Stomach (tissue), 9 donors: ENCODE measurements around the gene KCNQ1. TPM values are rescaled to one million over a fixed set of nuclear protein-coding genes. Genes with fewer than 3 reads are reported as not detected.

Experiments
- DNase-seq, 2 donors: peaks; one replicate each; pipeline versions ENCODE4 v3.0.0 to v3.0.0-alpha.2; 2013 to 2019
- H3K27ac ChIP-seq, 5 donors: fragments of 200-600 bp in 4 of 5; sonication (generic) in 4 of 5; one replicate each; pipeline ENCODE4 v1.5.1; 2013 to 2019; ENCODE audit warnings: mild to moderate bottlenecking in 1 of 5, moderate library complexity in 1 of 5
- H3K27me3 ChIP-seq, 3 donors: fragments of 200-600 bp; sonication (generic); one replicate each; pipeline ENCODE4 v1.5.1; 2017 to 2019; ENCODE audit warnings: mixed run types in 1 of 3
- H3K36me3 ChIP-seq, 4 donors: fragments of 200-600 bp; sonication (generic); 1 replicate in 3 of 4; 2 replicates in 1 of 4; pipeline ENCODE4 v1.5.1; 2016 to 2019
- H3K4me1 ChIP-seq, 4 donors: fragments of 200-600 bp; sonication (generic); one replicate each; pipeline ENCODE4 v1.5.1; 2016 to 2019
- H3K4me3 ChIP-seq, 4 donors: fragments of 200-600 bp; sonication (generic) in 3 of 4; one replicate each; pipeline ENCODE4 v1.5.1; 2016 to 2019; ENCODE audit warnings: mild to moderate bottlenecking in 1 of 4
- H3K9me3 ChIP-seq, 4 donors: fragments of 200-600 bp; sonication (generic); one replicate each; pipeline ENCODE4 v1.5.1; 2016 to 2019
- CTCF ChIP-seq, 7 experiments: fragments of 450-650 bp in 4 of 7; fragments of 200-600 bp in 3 of 7; sonication (generic) in 3 of 7; IDR thresholded peaks; one replicate each; pipeline ENCODE4 v1.5.1; 2016 to 2019; ENCODE audit warnings: antibody characterized with exemption in 7 of 7, control low read depth in 2 of 7, mild to moderate bottlenecking in 1 of 7
- EP300 ChIP-seq: sonication (generic); formaldehyde crosslinking; IDR thresholded peaks from one replicate; pipeline ENCODE4 v1.6.1; 2017; ENCODE audit warnings: antibody characterized with exemption
- POLR2A ChIP-seq, 4 donors: fragments of 450-650 bp; IDR thresholded peaks; one replicate each; pipeline ENCODE4 v1.6.1; 2016; ENCODE audit warnings: antibody characterized with exemption in 4 of 4, control low read depth in 2 of 4, mild to moderate bottlenecking in 1 of 4, moderate library complexity in 1 of 4
- POLR2AphosphoS5 ChIP-seq, 3 donors: sonication (generic); formaldehyde crosslinking; IDR thresholded peaks; one replicate each; pipeline ENCODE4 v1.6.1; 2016; ENCODE audit warnings: antibody characterized with exemption in 3 of 3
- WGBS, 5 donors: extraction: QIAGEN DNeasy Blood & Tissue Kit in 3 of 5; methylation state at CpG; one replicate each; pipeline versions ENCODE4 v1.1.5 to v1.1.7; 2013 to 2018; 5-methylcytosine and 5-hydroxymethylcytosine counted together
- intact Hi-C: fragments of 100-400 bp; cut with DNase I; formaldehyde crosslinking; loops from one replicate; pipeline ENCODE4 v1.15.1; 2023; ENCODE audit warnings: low total_unique reads
- polyA plus RNA-seq, 3 donors: library from polyadenylated mRNA; stranded (reverse); fragments of 200-250 nt; gene quantifications; one replicate each; pipeline ENCODE4 v1.2.3, GENCODE V29; 2013
- total RNA-seq, 5 donors: library from RNA; depleted of rRNA; stranded (reverse); fragments of >200 nt; gene quantifications; one replicate each; pipeline versions ENCODE4 v1.1.0 to v1.2.3, GENCODE V29; 2014 to 2016
- donor health status: healthy with polysubstance abuse.
- donor health status: Bipolar disorder and iron deficiency.
- donor health status: healthy.

KCNQ1 gene
- total and polyA plus RNA-seq, 8 donors: 12.1 to 155 (median 49.0) TPM

- H3K4me1 ChIP-seq: peaks cover 0 to 14% (median 7%) of the 10 kb centered on the region in 4 donors
- H3K27me3 ChIP-seq: peaks cover 0 to 5% (median 0%) of the 10 kb centered on the region in 3 donors
- intact Hi-C loops: no loop called here
- H3K4me3 ChIP-seq: no peak overlapping the region
- peak; percentile 20 to 22 for DNase-seq
- no peaks in the 10 kb centered on the region for H3K36me3 ChIP-seq
- TF ChIP-seq CTCF (IDR thresholded peaks at IDR 0.05) (no peak), EP300 (no peak), POLR2A (IDR thresholded peaks at IDR 0.05) (no peak), POLR2AphosphoS5 (IDR thresholded peaks at IDR 0.05) (no peak)
- no peaks in the 10 kb centered on the region for H3K9me3 ChIP-seq
- WGBS, 5 donors: 66 to 81% (median 79%) methylated on average over 13 to 16 of the region's 16 CpGs
- H3K27ac ChIP-seq: no peak overlapping the region
These were observed 64.7 kb downstream of the KCNQ1 start for GRCh38 chr11:2509481-2510001.

- intact Hi-C loops: no loop called here
- peak; percentile 6 to 19 for DNase-seq
- H3K4me1 ChIP-seq: peaks cover 0 to 14% (median 7%) of the 10 kb centered on the region in 4 donors
- H3K9me3 ChIP-seq: no peaks in the 10 kb centered on the region
- no peaks in the 10 kb centered on the region for H3K36me3 ChIP-seq
- H3K27ac ChIP-seq: no peak overlapping the region
- TF ChIP-seq POLR2AphosphoS5 (IDR thresholded peaks at IDR 0.05) (no peak), EP300 (no peak), POLR2A (IDR thresholded peaks at IDR 0.05) (no peak), CTCF (IDR thresholded peaks at IDR 0.05) (no peak)
- no peak overlapping the region for H3K4me3 ChIP-seq
- 78 to 90% (median 87%) methylated on average over 12 to 16 of the region's 16 CpGs for WGBS, 5 donors
- peaks cover 0 to 5% (median 0%) of the 10 kb centered on the region in 3 donors for H3K27me3 ChIP-seq
These were observed 66.0 kb downstream of the KCNQ1 start for GRCh38 chr11:2510626-2511402.

- Histone ChIP-seq H3K36me3 (no peaks in the 10 kb centered on the region), H3K4me1 (peaks cover 0 to 14% (median 7%) of the 10 kb centered on the region in 4 donors), H3K27me3 (peaks cover 0 to 5% (median 0%) of the 10 kb centered on the region in 3 donors), H3K27ac (no peak overlapping the region), H3K9me3 (no peaks in the 10 kb centered on the region), H3K4me3 (no peak overlapping the region)
- WGBS, 5 donors: 83 to 92% (median 86%) methylated on average over 22 to 27 of the region's 27 CpGs
- DNase-seq: peak; percentile 7 to 24
- TF ChIP-seq EP300 (no peak), POLR2AphosphoS5 (IDR thresholded peaks at IDR 0.05) (no peak), POLR2A (IDR thresholded peaks at IDR 0.05) (no peak), CTCF (IDR thresholded peaks at IDR 0.05) (no peak)
- intact Hi-C loops: no loop called here
These were observed 66.9 kb downstream of the KCNQ1 start for GRCh38 chr11:2511421-2512369.
